GM10248 (cell line): ENCODE measurements around the gene DOCK1.

Source experiments
- CTCF ChIA-PET: fragments of 300-600 bp; sonication (Branson Sonifier 250); formaldehyde crosslinking; extraction: SDS; loops from one replicate; lab custom pipeline; 2021; ENCODE audit warnings: antibody characterized with exemption; lab: Yijun Ruan, JAX
- POLR2A ChIA-PET: fragments of 350-650 bp; sonication (Branson Sonifier 250); formaldehyde crosslinking; extraction: SDS; loops from one replicate; lab custom pipeline; 2020; ENCODE audit warnings: antibody characterized with exemption; lab: Yijun Ruan, JAX
- DNase-seq: peaks from one replicate; pipeline ENCODE4 v3.0.0; 2012; ENCODE audit errors: extremely low spot score
- CTCF ChIP-seq: IDR thresholded peaks from 2 replicates; pipeline ENCODE4 v1.5.1; 2012; ENCODE audit warnings: mild to moderate bottlenecking, low read depth; ENCODE audit errors: extremely low read depth, missing control alignments, control extremely low read depth

The DOCK1 gene

GRCh38 chr10:127161482-127161881, 256.3 kb downstream of the DOCK1 start:
- ChIA-PET CTCF (interaction anchor here (1.3 kb wide), 1 partner anchor 12 kb away, joined by 3 read pairs; no protein-coding TSS in a partner anchor), POLR2A (no interaction called here)
- DNase-seq = no peak
- no peak for TF ChIP-seq CTCF

- POLR2A ChIA-PET = no interaction called here
- CTCF ChIA-PET = no interaction called here
- DNase-seq = no peak
- no peak for TF ChIP-seq CTCF
Measured at GRCh38 chr10:127162841-127163240, 257.6 kb downstream of the DOCK1 start.

- ChIA-PET CTCF (no interaction called here), POLR2A (no interaction called here)
- no peak for DNase-seq
- TF ChIP-seq CTCF = no peak
Measured at GRCh38 chr10:127168261-127168660, 263.0 kb downstream of the DOCK1 start.

- TF ChIP-seq CTCF = no peak
- no peak for DNase-seq
- POLR2A ChIA-PET = no interaction called here
- CTCF ChIA-PET = interaction anchor here (1.0 kb wide), 1 partner anchor 14 kb away, joined by 3 read pairs; no protein-coding TSS in a partner anchor
Measured at GRCh38 chr10:127174866-127175265, 269.6 kb downstream of the DOCK1 start.

GRCh38 chr10:127175357-127176110, 270.3 kb downstream of the DOCK1 start:
- CTCF ChIA-PET = no interaction called here
- no peak for DNase-seq
- POLR2A ChIA-PET = no interaction called here

GRCh38 chr10:127176649-127177048, 271.4 kb downstream of the DOCK1 start:
- CTCF ChIA-PET = no interaction called here
- TF ChIP-seq CTCF = no peak
- no peak for DNase-seq
- POLR2A ChIA-PET = no interaction called here

More at GRCh38 chr10:127175357-127176110, 270.3 kb downstream of the DOCK1 start:
- no peak for TF ChIP-seq CTCF
